Prostate gland (tissue), 2 donors: Measurements from ENCODE around the gene CCDC85A.

Source experiments
- POLR2A ChIP-seq: fragments of 450-650 bp; IDR thresholded peaks from one replicate; pipeline ENCODE4 v1.6.1; 2016; ENCODE audit warnings: antibody characterized with exemption, mild to moderate bottlenecking
- POLR2AphosphoS5 ChIP-seq: sonication (generic); formaldehyde crosslinking; IDR thresholded peaks from one replicate; pipeline ENCODE4 v1.6.1; 2017; ENCODE audit warnings: antibody characterized with exemption
- TF ChIP-seq, protein P1 (sequence below), 4 experiments: fragments of 200-600 bp in 2 of 4; fragments of 450-650 bp in 2 of 4; sonication (generic) in 2 of 4; IDR thresholded peaks; 1 replicate in 3 of 4; 2 replicates in 1 of 4; pipeline ENCODE4 v1.5.1; 2016 to 2019; ENCODE audit warnings: antibody characterized with exemption in 4 of 4, mild to moderate bottlenecking in 2 of 4, moderate library complexity in 2 of 4

- no peak for TF ChIP-seq POLR2AphosphoS5
- TF ChIP-seq, protein P1, sequence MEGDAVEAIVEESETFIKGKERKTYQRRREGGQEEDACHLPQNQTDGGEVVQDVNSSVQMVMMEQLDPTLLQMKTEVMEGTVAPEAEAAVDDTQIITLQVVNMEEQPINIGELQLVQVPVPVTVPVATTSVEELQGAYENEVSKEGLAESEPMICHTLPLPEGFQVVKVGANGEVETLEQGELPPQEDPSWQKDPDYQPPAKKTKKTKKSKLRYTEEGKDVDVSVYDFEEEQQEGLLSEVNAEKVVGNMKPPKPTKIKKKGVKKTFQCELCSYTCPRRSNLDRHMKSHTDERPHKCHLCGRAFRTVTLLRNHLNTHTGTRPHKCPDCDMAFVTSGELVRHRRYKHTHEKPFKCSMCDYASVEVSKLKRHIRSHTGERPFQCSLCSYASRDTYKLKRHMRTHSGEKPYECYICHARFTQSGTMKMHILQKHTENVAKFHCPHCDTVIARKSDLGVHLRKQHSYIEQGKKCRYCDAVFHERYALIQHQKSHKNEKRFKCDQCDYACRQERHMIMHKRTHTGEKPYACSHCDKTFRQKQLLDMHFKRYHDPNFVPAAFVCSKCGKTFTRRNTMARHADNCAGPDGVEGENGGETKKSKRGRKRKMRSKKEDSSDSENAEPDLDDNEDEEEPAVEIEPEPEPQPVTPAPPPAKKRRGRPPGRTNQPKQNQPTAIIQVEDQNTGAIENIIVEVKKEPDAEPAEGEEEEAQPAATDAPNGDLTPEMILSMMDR (IDR thresholded peaks at IDR 0.05) = no peak
- no peak for TF ChIP-seq POLR2A
Observed at GRCh38 chr2:56348392-56349210, 164.8 kb downstream of the CCDC85A start.
